Upper lobe of right lung (tissue), 1 donor: ENCODE data around the gene NOP10. TPM values are rescaled to one million over a fixed set of nuclear protein-coding genes. Genes with fewer than 3 reads are reported as not detected.

Experiments used
- ATAC-seq: fragments of 200-7000 bp; cut with Tn5 transposase; one replicate; pipeline ENCODE4 v1.9.1; 2020; ENCODE audit warnings: mild to moderate bottlenecking, moderate library complexity
- DNase-seq: peaks from one replicate; pipeline ENCODE4 v3.0.0-alpha.2; 2020
- H3K27ac ChIP-seq: fragments of 200-600 bp; one replicate; pipeline ENCODE4 v1.8.0; 2022
- H3K27me3 ChIP-seq: fragments of 200-600 bp; one replicate; pipeline ENCODE4 v1.8.0; 2022; ENCODE audit warnings: mild to moderate bottlenecking
- H3K36me3 ChIP-seq: fragments of 200-600 bp; one replicate; pipeline ENCODE4 v1.8.0; 2022
- H3K4me1 ChIP-seq: fragments of 200-600 bp; one replicate; pipeline ENCODE4 v1.8.0; 2022
- H3K4me3 ChIP-seq: fragments of 200-600 bp; one replicate; pipeline ENCODE4 v1.8.0; 2022; ENCODE audit warnings: mild to moderate bottlenecking
- H3K9me3 ChIP-seq: fragments of 200-600 bp; one replicate; pipeline ENCODE4 v1.8.0; 2022
- CTCF ChIP-seq: fragments of 200-600 bp; IDR thresholded peaks from one replicate; pipeline ENCODE4 v1.8.0; 2022; ENCODE audit warnings: antibody characterized with exemption
- intact Hi-C: fragments of 100-400 bp; cut with DNase I; formaldehyde crosslinking; loops from one replicate; pipeline ENCODE4 v1.11.0; 2022
- total RNA-seq: library from RNA; stranded (reverse); fragmentation: NEBNext Ultra II Directional; extraction: Animal tissue kit (Norgen Biotek cat#: 25700); gene quantifications from one replicate; pipeline ENCODE4 v1.2.1, GENCODE V29; 2021
- donor health status: DM: no; HTN: yes; CAD: no; lungs with severe emphysema.

The NOP10 gene
- total RNA-seq, 1 donor from 2014 or later, result 161 TPM

GRCh38 chr15:34373951-34374350 is 31.0 kb upstream of the NOP10 start:
- no peak for TF ChIP-seq CTCF
- peak; percentile 17 for ATAC-seq
- Histone ChIP-seq H3K27ac (no peak overlapping the region), H3K36me3 (no peaks in the 10 kb centered on the region), H3K9me3 (no peaks in the 10 kb centered on the region), H3K4me3 (no peak overlapping the region), H3K27me3 (no peaks in the 10 kb centered on the region), H3K4me1 (no peaks in the 10 kb centered on the region)
- intact Hi-C loops, result loop anchor here (5.0 to 10.0 kb wide), 2 partner anchors 59 to 142 kb away; no protein-coding TSS in a partner anchor
- DNase-seq, result peak; percentile 43

- Histone ChIP-seq H3K4me3 (no peak overlapping the region), H3K27ac (no peak overlapping the region), H3K36me3 (no peaks in the 10 kb centered on the region), H3K9me3 (no peaks in the 10 kb centered on the region), H3K27me3 (no peaks in the 10 kb centered on the region), H3K4me1 (peaks cover 7% of the 10 kb centered on the region)
- ATAC-seq (no peak), DNase-seq (no peak)
- intact Hi-C loops, result loop anchor here (5.0 to 10.0 kb wide), 2 partner anchors 56 to 138 kb away; no protein-coding TSS in a partner anchor
- TF ChIP-seq CTCF, result no peak
Observed at GRCh38 chr15:34370643-34371042, 27.7 kb upstream of the NOP10 start.

GRCh38 chr15:34370129-34370528 is 27.2 kb upstream of the NOP10 start:
- H3K36me3 ChIP-seq, result no peaks in the 10 kb centered on the region
- intact Hi-C loops, result loop anchor here (5.0 to 10.0 kb wide), 2 partner anchors 55 to 138 kb away; no protein-coding TSS in a partner anchor
- H3K27me3 ChIP-seq, result no peaks in the 10 kb centered on the region
- H3K4me1 ChIP-seq, result peaks cover 9% of the 10 kb centered on the region
- no peak overlapping the region for H3K4me3 ChIP-seq
- no peak for TF ChIP-seq CTCF
- no peak overlapping the region for H3K27ac ChIP-seq
- no peak for ATAC-seq
- no peak for DNase-seq
- H3K9me3 ChIP-seq, result no peaks in the 10 kb centered on the region

- H3K9me3 ChIP-seq, result no peaks in the 10 kb centered on the region
- no peaks in the 10 kb centered on the region for H3K27me3 ChIP-seq
- H3K4me1 ChIP-seq, result peaks cover 9% of the 10 kb centered on the region
- H3K36me3 ChIP-seq, result no peaks in the 10 kb centered on the region
- peak within 1 kb of the TSS; percentile 98 for H3K4me3 ChIP-seq
- peak within 1 kb of the TSS; percentile 98 for H3K27ac ChIP-seq
- peak; percentile 96 for ATAC-seq
- DNase-seq, result peak; percentile 95
- intact Hi-C loops, result no loop called here
- peak; percentile 96 for TF ChIP-seq CTCF
Observed at GRCh38 chr15:34367101-34368081, 24.5 kb upstream of the NOP10 start, which contains the start of gene LPCAT4. TSS of gene LPCAT4 (minus strand) at chr15:34367196. CDS start at chr15:34367100, 96 bp downstream.

GRCh38 chr15:34366271-34367065 is 23.5 kb upstream of the NOP10 start:
- intact Hi-C loops, result no loop called here
- Histone ChIP-seq H3K27ac (peak overlapping the region; percentile 98), H3K4me3 (peak overlapping the region; percentile 98), H3K9me3 (no peaks in the 10 kb centered on the region), H3K36me3 (no peaks in the 10 kb centered on the region), H3K4me1 (peaks cover 9% of the 10 kb centered on the region), H3K27me3 (no peaks in the 10 kb centered on the region)
- DNase-seq (peak; percentile 82), ATAC-seq (peak; percentile 55)
- TF ChIP-seq CTCF, result no peak
